HEK293 (cell line): ENCODE measurements around the gene UST.

Experiments used
- IKZF3 ChIP-seq: fragments of 450-650 bp; IDR thresholded peaks from 2 replicates; pipeline ENCODE4 v1.5.0; 2018; ENCODE audit warnings: missing biosample characterization, mild to moderate bottlenecking, missing genetic modification characterization, moderate library complexity
- KLF1 ChIP-seq: fragments of 450-650 bp; formaldehyde crosslinking; IDR thresholded peaks from 2 replicates; pipeline ENCODE4 v1.5.1; 2016; ENCODE audit warnings: missing biosample characterization, missing genetic modification characterization
- SCRT1 ChIP-seq: fragments of 450-650 bp; formaldehyde crosslinking; IDR thresholded peaks from 2 replicates; pipeline ENCODE4 v1.5.1; 2016; ENCODE audit warnings: missing biosample characterization, missing genetic modification characterization, borderline replicate concordance
- SP2 ChIP-seq: fragments of 450-650 bp; formaldehyde crosslinking; IDR thresholded peaks from 2 replicates; pipeline ENCODE4 v1.5.1; 2016; ENCODE audit warnings: missing biosample characterization, missing genetic modification characterization
- YY2 ChIP-seq: fragments of 450-650 bp; formaldehyde crosslinking; IDR thresholded peaks from 2 replicates; pipeline ENCODE4 v1.5.1; 2016; ENCODE audit warnings: missing biosample characterization, missing genetic modification characterization
- ZBTB1 ChIP-seq: fragments of 450-650 bp; formaldehyde crosslinking; IDR thresholded peaks from 2 replicates; pipeline ENCODE4 v1.5.1; 2016; ENCODE audit warnings: missing biosample characterization, missing genetic modification characterization
- ZBTB21 ChIP-seq: fragments of 450-650 bp; formaldehyde crosslinking; IDR thresholded peaks from 2 replicates; pipeline ENCODE4 v1.5.1; 2017; ENCODE audit warnings: missing biosample characterization, missing genetic modification characterization
- ZEB2 ChIP-seq: fragments of 450-650 bp; formaldehyde crosslinking; IDR thresholded peaks from 2 replicates; pipeline ENCODE4 v1.5.1; 2016; ENCODE audit warnings: missing biosample characterization, missing genetic modification characterization
- ZNF16 ChIP-seq: fragments of 450-650 bp; formaldehyde crosslinking; IDR thresholded peaks from 2 replicates; pipeline ENCODE4 v1.5.1; 2016; ENCODE audit warnings: low read depth, missing biosample characterization, missing genetic modification characterization
- ZNF184 ChIP-seq: fragments of 450-650 bp; IDR thresholded peaks from 2 replicates; pipeline ENCODE4 v1.5.1; 2018; ENCODE audit warnings: missing biosample characterization, mild to moderate bottlenecking, missing genetic modification characterization
- ZNF221 ChIP-seq: fragments of 450-650 bp; formaldehyde crosslinking; IDR thresholded peaks from 2 replicates; pipeline ENCODE4 v1.5.1; 2017; ENCODE audit warnings: missing biosample characterization, missing genetic modification characterization, borderline replicate concordance
- ZNF23 ChIP-seq: fragments of 450-650 bp; formaldehyde crosslinking; IDR thresholded peaks from 2 replicates; pipeline ENCODE4 v1.5.1; 2016; ENCODE audit warnings: missing biosample characterization, missing genetic modification characterization, borderline replicate concordance
- ZNF239 ChIP-seq: fragments of 450-650 bp; formaldehyde crosslinking; IDR thresholded peaks from 2 replicates; pipeline ENCODE4 v1.5.1; 2016; ENCODE audit warnings: missing biosample characterization, missing genetic modification characterization
- ZNF274 ChIP-seq, 2 experiments: fragments of 200-500 bp in 1 of 2; fragments of 450-650 bp in 1 of 2; sonication (Bioruptor generic) in 1 of 2; formaldehyde crosslinking in 1 of 2; IDR thresholded peaks; 2 replicates each; pipeline versions ENCODE4 v1.5.1 to v1.6.1; 2014 to 2016; ENCODE audit warnings: borderline replicate concordance in 1 of 2, inconsistent platforms in 1 of 2, low read length in 1 of 2, missing biosample characterization in 1 of 2, missing genetic modification characterization in 1 of 2
- ZNF354C ChIP-seq: fragments of 450-650 bp; formaldehyde crosslinking; IDR thresholded peaks from 2 replicates; pipeline ENCODE4 v1.5.1; 2016; ENCODE audit warnings: missing biosample characterization, missing genetic modification characterization, low read depth, borderline replicate concordance
- ZNF473 ChIP-seq: fragments of 450-650 bp; formaldehyde crosslinking; IDR thresholded peaks from 2 replicates; pipeline ENCODE4 v1.5.1; 2017; ENCODE audit warnings: missing biosample characterization, missing genetic modification characterization
- ZNF544 ChIP-seq: fragments of 450-650 bp; formaldehyde crosslinking; IDR thresholded peaks from 2 replicates; pipeline ENCODE4 v1.5.0; 2017; ENCODE audit warnings: missing biosample characterization, missing genetic modification characterization
- ZNF600 ChIP-seq: fragments of 450-650 bp; formaldehyde crosslinking; IDR thresholded peaks from 2 replicates; pipeline ENCODE4 v1.5.1; 2016; ENCODE audit warnings: missing biosample characterization, missing genetic modification characterization
- ZNF623 ChIP-seq: fragments of 450-650 bp; formaldehyde crosslinking; IDR thresholded peaks from 2 replicates; pipeline ENCODE4 v1.5.1; 2016; ENCODE audit warnings: missing biosample characterization, missing genetic modification characterization
- ZNF660 ChIP-seq: fragments of 450-650 bp; IDR thresholded peaks from 2 replicates; pipeline ENCODE4 v1.5.1; 2018; ENCODE audit warnings: missing biosample characterization, mild to moderate bottlenecking, missing genetic modification characterization
- ZNF677 ChIP-seq: fragments of 450-650 bp; IDR thresholded peaks from 2 replicates; pipeline ENCODE4 v1.5.0; 2018; ENCODE audit warnings: missing biosample characterization, mild to moderate bottlenecking, missing genetic modification characterization, moderate library complexity
- ZNF830 ChIP-seq: fragments of 450-650 bp; IDR thresholded peaks from 2 replicates; pipeline ENCODE4 v1.5.0; 2018; ENCODE audit warnings: missing biosample characterization, missing genetic modification characterization, low read depth, mild to moderate bottlenecking, moderate library complexity
- TF ChIP-seq, protein P1 (sequence below): fragments of 450-650 bp; formaldehyde crosslinking; IDR thresholded peaks from 2 replicates; pipeline ENCODE4 v1.5.1; 2016; ENCODE audit warnings: missing biosample characterization, missing genetic modification characterization
- TF ChIP-seq, protein P2 (sequence below): fragments of 450-650 bp; formaldehyde crosslinking; IDR thresholded peaks from 2 replicates; pipeline ENCODE4 v1.5.1; 2016; ENCODE audit warnings: missing biosample characterization, missing genetic modification characterization, low read depth
- TF ChIP-seq, protein P3 (sequence below): fragments of 450-650 bp; formaldehyde crosslinking; IDR thresholded peaks from 2 replicates; pipeline ENCODE4 v1.5.1; 2016; ENCODE audit warnings: missing biosample characterization, missing genetic modification characterization
- TF ChIP-seq, protein P4 (sequence below): fragments of 450-650 bp; formaldehyde crosslinking; IDR thresholded peaks from 2 replicates; pipeline ENCODE4 v1.5.0; 2017; ENCODE audit warnings: missing biosample characterization, missing genetic modification characterization, borderline replicate concordance
- TF ChIP-seq, protein P5 (sequence below): fragments of 450-650 bp; formaldehyde crosslinking; IDR thresholded peaks from 2 replicates; pipeline ENCODE4 v1.5.1; 2016; ENCODE audit warnings: missing biosample characterization, missing genetic modification characterization
- TF ChIP-seq, protein P6 (sequence below): fragments of 450-650 bp; formaldehyde crosslinking; IDR thresholded peaks from 2 replicates; pipeline ENCODE4 v1.5.1; 2016; ENCODE audit warnings: missing biosample characterization, missing genetic modification characterization

Gene UST

DNA sequence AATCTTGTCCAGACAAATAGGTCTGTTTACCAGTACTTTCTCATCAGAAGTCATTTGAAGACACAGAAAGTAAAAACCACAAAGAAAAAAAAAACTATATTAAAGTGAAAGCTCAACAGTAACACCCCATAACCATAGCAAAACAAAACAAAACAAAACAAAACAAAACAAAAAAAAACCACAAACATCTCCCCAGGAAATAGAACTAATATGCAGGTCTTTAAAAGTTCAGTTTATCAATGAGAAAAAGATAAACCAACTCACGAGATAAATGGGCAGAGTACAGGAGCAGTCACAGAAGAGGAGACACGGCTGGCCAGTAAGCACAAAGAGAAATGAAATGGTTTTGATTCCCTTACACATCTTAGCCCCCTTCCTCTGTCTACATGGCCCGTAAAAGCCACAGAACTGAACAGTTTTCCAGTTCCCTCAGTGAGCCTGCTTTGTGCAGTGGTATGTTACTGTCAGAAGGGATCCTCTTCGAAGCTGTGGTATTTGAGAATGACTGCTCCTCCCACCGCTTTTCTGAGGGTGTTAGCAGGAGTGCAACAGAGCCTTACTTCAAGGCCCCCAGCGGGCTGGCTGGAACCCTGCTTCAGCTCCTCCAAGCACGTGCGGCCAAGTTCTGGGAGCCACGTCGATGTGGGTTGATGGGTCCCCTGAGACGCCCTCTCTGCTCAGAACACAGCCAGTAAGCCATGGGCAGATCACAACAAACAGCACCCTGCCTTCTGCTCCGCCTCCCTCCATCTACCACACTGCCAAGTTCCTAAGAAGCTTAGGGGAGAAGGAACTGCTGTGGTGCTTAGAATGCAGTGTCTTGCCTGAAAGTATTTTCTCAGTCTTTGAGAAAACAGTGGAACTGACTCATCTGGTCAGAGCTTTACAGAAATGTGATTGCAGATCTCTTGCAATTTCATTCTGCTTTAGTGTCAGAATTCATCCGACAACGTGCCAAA is 14.0 kb downstream of the UST start (continued):
- TF ChIP-seq, protein P1, sequence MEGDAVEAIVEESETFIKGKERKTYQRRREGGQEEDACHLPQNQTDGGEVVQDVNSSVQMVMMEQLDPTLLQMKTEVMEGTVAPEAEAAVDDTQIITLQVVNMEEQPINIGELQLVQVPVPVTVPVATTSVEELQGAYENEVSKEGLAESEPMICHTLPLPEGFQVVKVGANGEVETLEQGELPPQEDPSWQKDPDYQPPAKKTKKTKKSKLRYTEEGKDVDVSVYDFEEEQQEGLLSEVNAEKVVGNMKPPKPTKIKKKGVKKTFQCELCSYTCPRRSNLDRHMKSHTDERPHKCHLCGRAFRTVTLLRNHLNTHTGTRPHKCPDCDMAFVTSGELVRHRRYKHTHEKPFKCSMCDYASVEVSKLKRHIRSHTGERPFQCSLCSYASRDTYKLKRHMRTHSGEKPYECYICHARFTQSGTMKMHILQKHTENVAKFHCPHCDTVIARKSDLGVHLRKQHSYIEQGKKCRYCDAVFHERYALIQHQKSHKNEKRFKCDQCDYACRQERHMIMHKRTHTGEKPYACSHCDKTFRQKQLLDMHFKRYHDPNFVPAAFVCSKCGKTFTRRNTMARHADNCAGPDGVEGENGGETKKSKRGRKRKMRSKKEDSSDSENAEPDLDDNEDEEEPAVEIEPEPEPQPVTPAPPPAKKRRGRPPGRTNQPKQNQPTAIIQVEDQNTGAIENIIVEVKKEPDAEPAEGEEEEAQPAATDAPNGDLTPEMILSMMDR: no peak
- no peak for TF ChIP-seq YY2 (tag by site-specific recombination)
- no peak for TF ChIP-seq ZBTB1 (tag by site-specific recombination)
- no peak for TF ChIP-seq ZNF354C (tag by site-specific recombination)
- TF ChIP-seq IKZF3: no peak
- no peak for TF ChIP-seq ZNF623 (tag by site-specific recombination)
- TF ChIP-seq KLF1 (tag by site-specific recombination): peak; percentile 27
- TF ChIP-seq ZNF23 (tag by site-specific recombination): no peak
- peak; percentile 64; the same call in 1 of the 2 replicates for TF ChIP-seq ZNF660 (tag by site-specific recombination)
- TF ChIP-seq ZNF677: no peak
- no peak for TF ChIP-seq ZNF16 (tag by site-specific recombination)
- no peak for TF ChIP-seq ZNF473 (tag by site-specific recombination)
- TF ChIP-seq ZBTB21 (tag by site-specific recombination): no peak
- peak; percentile 27; the same call in 1 of the 2 replicates for TF ChIP-seq ZEB2
- TF ChIP-seq, protein P2, sequence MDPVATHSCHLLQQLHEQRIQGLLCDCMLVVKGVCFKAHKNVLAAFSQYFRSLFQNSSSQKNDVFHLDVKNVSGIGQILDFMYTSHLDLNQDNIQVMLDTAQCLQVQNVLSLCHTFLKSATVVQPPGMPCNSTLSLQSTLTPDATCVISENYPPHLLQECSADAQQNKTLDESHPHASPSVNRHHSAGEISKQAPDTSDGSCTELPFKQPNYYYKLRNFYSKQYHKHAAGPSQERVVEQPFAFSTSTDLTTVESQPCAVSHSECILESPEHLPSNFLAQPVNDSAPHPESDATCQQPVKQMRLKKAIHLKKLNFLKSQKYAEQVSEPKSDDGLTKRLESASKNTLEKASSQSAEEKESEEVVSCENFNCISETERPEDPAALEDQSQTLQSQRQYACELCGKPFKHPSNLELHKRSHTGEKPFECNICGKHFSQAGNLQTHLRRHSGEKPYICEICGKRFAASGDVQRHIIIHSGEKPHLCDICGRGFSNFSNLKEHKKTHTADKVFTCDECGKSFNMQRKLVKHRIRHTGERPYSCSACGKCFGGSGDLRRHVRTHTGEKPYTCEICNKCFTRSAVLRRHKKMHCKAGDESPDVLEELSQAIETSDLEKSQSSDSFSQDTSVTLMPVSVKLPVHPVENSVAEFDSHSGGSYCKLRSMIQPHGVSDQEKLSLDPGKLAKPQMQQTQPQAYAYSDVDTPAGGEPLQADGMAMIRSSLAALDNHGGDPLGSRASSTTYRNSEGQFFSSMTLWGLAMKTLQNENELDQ (tag by site-specific recombination): no peak
- TF ChIP-seq, protein P3, sequence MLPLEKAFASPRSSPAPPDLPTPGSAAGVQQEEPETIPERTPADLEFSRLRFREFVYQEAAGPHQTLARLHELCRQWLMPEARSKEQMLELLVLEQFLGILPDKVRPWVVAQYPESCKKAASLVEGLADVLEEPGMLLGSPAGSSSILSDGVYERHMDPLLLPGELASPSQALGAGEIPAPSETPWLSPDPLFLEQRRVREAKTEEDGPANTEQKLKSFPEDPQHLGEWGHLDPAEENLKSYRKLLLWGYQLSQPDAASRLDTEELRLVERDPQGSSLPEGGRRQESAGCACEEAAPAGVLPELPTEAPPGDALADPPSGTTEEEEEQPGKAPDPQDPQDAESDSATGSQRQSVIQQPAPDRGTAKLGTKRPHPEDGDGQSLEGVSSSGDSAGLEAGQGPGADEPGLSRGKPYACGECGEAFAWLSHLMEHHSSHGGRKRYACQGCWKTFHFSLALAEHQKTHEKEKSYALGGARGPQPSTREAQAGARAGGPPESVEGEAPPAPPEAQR (tag by site-specific recombination): no peak
- TF ChIP-seq ZNF544 (tag by site-specific recombination): no peak
- no peak for TF ChIP-seq ZNF239 (tag by site-specific recombination)
- TF ChIP-seq ZNF274 (IDR thresholded peaks at IDR 0.05; ENCODE audit: low read length): no peak
- no peak for TF ChIP-seq ZNF274 (tag by site-specific recombination; IDR thresholded peaks at IDR 0.05; ENCODE audit: borderline replicate concordance)
- TF ChIP-seq ZNF830 (tag by site-specific recombination): no peak
- TF ChIP-seq, protein P4, sequence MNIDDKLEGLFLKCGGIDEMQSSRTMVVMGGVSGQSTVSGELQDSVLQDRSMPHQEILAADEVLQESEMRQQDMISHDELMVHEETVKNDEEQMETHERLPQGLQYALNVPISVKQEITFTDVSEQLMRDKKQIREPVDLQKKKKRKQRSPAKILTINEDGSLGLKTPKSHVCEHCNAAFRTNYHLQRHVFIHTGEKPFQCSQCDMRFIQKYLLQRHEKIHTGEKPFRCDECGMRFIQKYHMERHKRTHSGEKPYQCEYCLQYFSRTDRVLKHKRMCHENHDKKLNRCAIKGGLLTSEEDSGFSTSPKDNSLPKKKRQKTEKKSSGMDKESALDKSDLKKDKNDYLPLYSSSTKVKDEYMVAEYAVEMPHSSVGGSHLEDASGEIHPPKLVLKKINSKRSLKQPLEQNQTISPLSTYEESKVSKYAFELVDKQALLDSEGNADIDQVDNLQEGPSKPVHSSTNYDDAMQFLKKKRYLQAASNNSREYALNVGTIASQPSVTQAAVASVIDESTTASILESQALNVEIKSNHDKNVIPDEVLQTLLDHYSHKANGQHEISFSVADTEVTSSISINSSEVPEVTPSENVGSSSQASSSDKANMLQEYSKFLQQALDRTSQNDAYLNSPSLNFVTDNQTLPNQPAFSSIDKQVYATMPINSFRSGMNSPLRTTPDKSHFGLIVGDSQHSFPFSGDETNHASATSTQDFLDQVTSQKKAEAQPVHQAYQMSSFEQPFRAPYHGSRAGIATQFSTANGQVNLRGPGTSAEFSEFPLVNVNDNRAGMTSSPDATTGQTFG (tag by site-specific recombination): no peak
- TF ChIP-seq, protein P5, sequence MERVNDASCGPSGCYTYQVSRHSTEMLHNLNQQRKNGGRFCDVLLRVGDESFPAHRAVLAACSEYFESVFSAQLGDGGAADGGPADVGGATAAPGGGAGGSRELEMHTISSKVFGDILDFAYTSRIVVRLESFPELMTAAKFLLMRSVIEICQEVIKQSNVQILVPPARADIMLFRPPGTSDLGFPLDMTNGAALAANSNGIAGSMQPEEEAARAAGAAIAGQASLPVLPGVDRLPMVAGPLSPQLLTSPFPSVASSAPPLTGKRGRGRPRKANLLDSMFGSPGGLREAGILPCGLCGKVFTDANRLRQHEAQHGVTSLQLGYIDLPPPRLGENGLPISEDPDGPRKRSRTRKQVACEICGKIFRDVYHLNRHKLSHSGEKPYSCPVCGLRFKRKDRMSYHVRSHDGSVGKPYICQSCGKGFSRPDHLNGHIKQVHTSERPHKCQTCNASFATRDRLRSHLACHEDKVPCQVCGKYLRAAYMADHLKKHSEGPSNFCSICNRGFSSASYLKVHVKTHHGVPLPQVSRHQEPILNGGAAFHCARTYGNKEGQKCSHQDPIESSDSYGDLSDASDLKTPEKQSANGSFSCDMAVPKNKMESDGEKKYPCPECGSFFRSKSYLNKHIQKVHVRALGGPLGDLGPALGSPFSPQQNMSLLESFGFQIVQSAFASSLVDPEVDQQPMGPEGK (tag by site-specific recombination): peak; percentile 75
- TF ChIP-seq SP2 (tag by site-specific recombination): no peak
- no peak for TF ChIP-seq SCRT1 (tag by site-specific recombination)
- no peak for TF ChIP-seq ZNF221
- peak; percentile 92 for TF ChIP-seq ZNF600 (tag by site-specific recombination)
- no peak for TF ChIP-seq ZNF184 (tag by site-specific recombination)
- TF ChIP-seq, protein P6, sequence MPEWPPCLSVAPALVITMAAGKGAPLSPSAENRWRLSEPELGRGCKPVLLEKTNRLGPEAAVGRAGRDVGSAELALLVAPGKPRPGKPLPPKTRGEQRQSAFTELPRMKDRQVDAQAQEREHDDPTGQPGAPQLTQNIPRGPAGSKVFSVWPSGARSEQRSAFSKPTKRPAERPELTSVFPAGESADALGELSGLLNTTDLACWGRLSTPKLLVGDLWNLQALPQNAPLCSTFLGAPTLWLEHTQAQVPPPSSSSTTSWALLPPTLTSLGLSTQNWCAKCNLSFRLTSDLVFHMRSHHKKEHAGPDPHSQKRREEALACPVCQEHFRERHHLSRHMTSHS (tag by site-specific recombination): no peak
